GM12873 (cell line): Measurements from ENCODE around the gene TBC1D9.

Experiments
- TF ChIP-seq, protein P1 (sequence below): IDR thresholded peaks from 2 replicates; pipeline ENCODE4 v1.5.1; 2012; ENCODE audit warnings: low read depth, mild to moderate bottlenecking, moderate library complexity, low read length, control low read depth; ENCODE audit not compliant: insufficient read depth; ENCODE audit errors: missing control alignments

The TBC1D9 gene

DNA sequence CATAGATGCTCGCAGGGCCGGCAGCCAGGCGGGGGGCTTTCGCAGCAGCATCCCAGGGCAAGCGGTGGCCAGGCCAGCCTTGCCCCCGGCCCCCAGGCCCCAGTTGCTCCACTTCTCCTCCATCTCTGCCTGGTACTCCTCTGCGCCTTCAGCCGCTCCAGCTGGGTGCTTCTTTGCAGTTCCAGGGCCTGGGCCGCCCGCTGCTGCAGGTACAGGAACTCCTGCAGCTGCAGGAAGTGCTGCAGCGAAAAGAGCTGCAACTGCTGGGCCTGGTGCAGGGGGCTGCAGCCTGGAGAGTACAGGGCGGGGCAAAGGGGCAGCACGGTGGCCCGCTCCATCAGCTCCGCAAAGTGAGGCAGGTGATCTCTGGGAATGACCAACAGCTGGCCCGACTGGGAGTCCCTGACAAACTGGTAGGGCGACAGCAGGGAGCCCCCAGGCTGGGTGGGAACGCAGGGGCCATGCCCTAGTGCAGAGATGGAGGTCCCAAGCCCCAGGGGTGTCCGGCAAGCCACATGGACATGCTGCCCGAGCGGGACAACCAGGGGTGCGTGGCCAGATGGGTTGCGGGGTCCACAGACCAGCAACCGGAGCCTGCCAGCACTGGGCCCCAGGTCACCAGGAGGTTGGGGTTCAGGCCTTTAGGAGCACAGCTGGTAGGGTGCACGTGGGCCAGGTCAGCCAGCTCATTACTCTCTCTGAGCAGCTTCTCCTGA, 111.6 kb downstream of the TBC1D9 start:
- TF ChIP-seq, protein P1, sequence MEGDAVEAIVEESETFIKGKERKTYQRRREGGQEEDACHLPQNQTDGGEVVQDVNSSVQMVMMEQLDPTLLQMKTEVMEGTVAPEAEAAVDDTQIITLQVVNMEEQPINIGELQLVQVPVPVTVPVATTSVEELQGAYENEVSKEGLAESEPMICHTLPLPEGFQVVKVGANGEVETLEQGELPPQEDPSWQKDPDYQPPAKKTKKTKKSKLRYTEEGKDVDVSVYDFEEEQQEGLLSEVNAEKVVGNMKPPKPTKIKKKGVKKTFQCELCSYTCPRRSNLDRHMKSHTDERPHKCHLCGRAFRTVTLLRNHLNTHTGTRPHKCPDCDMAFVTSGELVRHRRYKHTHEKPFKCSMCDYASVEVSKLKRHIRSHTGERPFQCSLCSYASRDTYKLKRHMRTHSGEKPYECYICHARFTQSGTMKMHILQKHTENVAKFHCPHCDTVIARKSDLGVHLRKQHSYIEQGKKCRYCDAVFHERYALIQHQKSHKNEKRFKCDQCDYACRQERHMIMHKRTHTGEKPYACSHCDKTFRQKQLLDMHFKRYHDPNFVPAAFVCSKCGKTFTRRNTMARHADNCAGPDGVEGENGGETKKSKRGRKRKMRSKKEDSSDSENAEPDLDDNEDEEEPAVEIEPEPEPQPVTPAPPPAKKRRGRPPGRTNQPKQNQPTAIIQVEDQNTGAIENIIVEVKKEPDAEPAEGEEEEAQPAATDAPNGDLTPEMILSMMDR, result no peak

GRCh38 chr4:140643571-140644055, 112.6 kb downstream of the TBC1D9 start:
- TF ChIP-seq, protein P1, result no peak

GRCh38 chr4:140642674-140643437, 113.3 kb downstream of the TBC1D9 start:
- TF ChIP-seq, protein P1, result no peak

GRCh38 chr4:140641789-140642439, 114.3 kb downstream of the TBC1D9 start:
- TF ChIP-seq, protein P1, result no peak

DNA sequence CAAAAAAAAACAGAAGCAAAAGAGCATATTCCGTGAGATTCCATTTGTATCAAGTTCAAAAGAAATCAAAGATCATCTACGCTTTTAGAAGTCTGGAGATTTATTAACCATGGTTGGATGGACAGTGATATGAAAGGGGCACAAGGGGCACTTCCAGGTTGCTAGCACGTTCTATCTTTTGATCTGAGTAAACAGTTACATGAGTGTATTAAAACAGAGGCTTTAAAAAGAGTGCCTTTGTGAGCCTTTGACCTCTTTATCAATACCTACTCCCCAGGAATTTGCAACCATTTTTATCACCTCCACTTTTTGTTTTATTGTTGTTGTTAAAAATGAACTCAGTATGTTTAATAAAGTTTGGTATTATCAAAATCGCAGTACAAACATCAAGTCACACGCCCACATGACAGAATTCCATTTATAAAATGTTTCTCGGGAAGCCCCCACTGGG, 115.1 kb downstream of the TBC1D9 start:
- TF ChIP-seq, protein P1, result no peak

GRCh38 chr4:140640150-140640748, 115.9 kb downstream of the TBC1D9 start:
- TF ChIP-seq, protein P1, result no peak
